A673 (cell line): ENCODE data around the gene TMEM163. TPM values are rescaled to one million over a fixed set of nuclear protein-coding genes. Genes with fewer than 3 reads are reported as not detected.

Experiments used
- BruUV-seq: library from RNA; stranded (reverse); fragments of 400-500 nt; replicated peaks from 2 replicates; lab custom pipeline; 2021; lab: Mats Ljungman, UMichigan
- CTCF ChIA-PET: fragments of 300-600 bp; sonication (Branson Sonifier 250); formaldehyde crosslinking; loops from one replicate; lab custom pipeline; 2022; ENCODE audit warnings: antibody characterized with exemption; lab: Charles Lee
- POLR2A ChIA-PET: fragments of 300-600 bp; sonication (Branson Sonifier 250); formaldehyde crosslinking; loops from one replicate; lab custom pipeline; 2022; ENCODE audit warnings: antibody characterized with exemption; ENCODE audit not compliant: low non-redundant PET; lab: Charles Lee
- DNase-seq: peaks from one replicate; pipeline ENCODE4 v3.0.0-alpha.2; 2015; ENCODE audit warnings: low spot score
- H3K27ac ChIP-seq: fragments of 200-600 bp; sonication (generic); 2 replicates; pipeline ENCODE4 v1.5.1; 2016; ENCODE audit warnings: mixed run types, low read depth, mild to moderate bottlenecking, mixed read lengths, antibody characterized with exemption, low read length; ENCODE audit not compliant: poor library complexity, severe bottlenecking
- H3K27me3 ChIP-seq: fragments of 200-600 bp; sonication (generic); replicated peaks from 2 replicates; pipeline ENCODE4 v1.6.1; 2017; ENCODE audit warnings: mixed run types, low read depth, mild to moderate bottlenecking, mixed read lengths, antibody characterized with exemption, low read length; ENCODE audit not compliant: insufficient read depth, poor library complexity
- H3K36me3 ChIP-seq: fragments of 200-600 bp; sonication (generic); 2 replicates; pipeline ENCODE4 v1.6.1; 2016; ENCODE audit warnings: mixed run types, mild to moderate bottlenecking, mixed read lengths, antibody characterized with exemption, low read length; ENCODE audit not compliant: insufficient read depth, poor library complexity, severe bottlenecking
- H3K4me1 ChIP-seq: fragments of 200-600 bp; sonication (generic); 2 replicates; pipeline ENCODE4 v1.6.1; 2017; ENCODE audit warnings: mixed run types, mild to moderate bottlenecking, mixed read lengths, antibody characterized with exemption, low read length; ENCODE audit not compliant: insufficient read depth, poor library complexity, severe bottlenecking
- H3K4me3 ChIP-seq: fragments of 200-600 bp; sonication (generic); 2 replicates; pipeline ENCODE4 v1.5.1; 2016; ENCODE audit warnings: low read depth, mixed run types, mild to moderate bottlenecking, mixed read lengths, low read length; ENCODE audit not compliant: poor library complexity, severe bottlenecking
- H3K9me3 ChIP-seq: fragments of 200-600 bp; sonication (generic); 2 replicates; pipeline ENCODE4 v1.6.1; 2016; ENCODE audit warnings: mixed run types, low read depth, mild to moderate bottlenecking, mixed read lengths, antibody characterized with exemption, low read length; ENCODE audit not compliant: poor library complexity, severe bottlenecking
- EZH2 ChIP-seq: fragments of 200-600 bp; sonication (generic); IDR thresholded peaks from 2 replicates; pipeline ENCODE4 v1.6.1; 2017; ENCODE audit warnings: borderline replicate concordance, low read depth, mild to moderate bottlenecking, mixed read lengths, antibody characterized with exemption, low read length; ENCODE audit not compliant: poor library complexity, severe bottlenecking
- intact Hi-C: fragments of 100-400 bp; cut with micrococcal nuclease; formaldehyde crosslinking; loops from one replicate; pipeline ENCODE4 v1.10.0; 2022; ENCODE audit not compliant: unreplicated experiment
- total RNA-seq: library from RNA; stranded (reverse); gene quantifications from 2 replicates; pipeline ENCODE4 v1.2.3, GENCODE V29; 2021
- TF ChIP-seq, protein P1 (sequence below): fragments of 300-800, 200-600 bp; sonication (generic); conservative IDR thresholded peaks from 2 replicates; pipeline ENCODE4 v1.5.1; 2017; ENCODE audit warnings: low read depth, mild to moderate bottlenecking, antibody characterized with exemption, low read length, moderate library complexity, mixed read lengths

The TMEM163 gene
- total RNA-seq, 1 experiment from 2014 or later, result not detected

DNA sequence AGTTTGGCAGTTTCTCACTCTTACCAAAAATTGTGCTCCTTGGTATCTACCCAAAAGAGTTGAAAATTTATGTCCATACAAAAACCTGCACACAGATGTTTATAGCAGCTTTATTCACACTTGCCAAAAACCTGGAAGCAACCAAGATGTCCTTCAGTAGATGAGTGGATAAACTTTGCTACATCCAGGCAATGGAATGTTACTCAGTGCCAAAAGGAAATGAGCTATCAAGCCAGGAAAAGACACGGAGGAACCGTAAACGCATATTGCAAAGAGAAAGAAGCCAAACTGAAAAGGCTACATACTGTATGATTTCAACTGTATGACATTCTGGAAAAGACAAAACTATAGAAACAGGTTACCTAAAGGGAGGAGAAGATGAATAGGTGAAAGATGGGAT, 36.1 kb downstream of the TMEM163 start:
- TF ChIP-seq EZH2, result no peak
- TF ChIP-seq, protein P1, sequence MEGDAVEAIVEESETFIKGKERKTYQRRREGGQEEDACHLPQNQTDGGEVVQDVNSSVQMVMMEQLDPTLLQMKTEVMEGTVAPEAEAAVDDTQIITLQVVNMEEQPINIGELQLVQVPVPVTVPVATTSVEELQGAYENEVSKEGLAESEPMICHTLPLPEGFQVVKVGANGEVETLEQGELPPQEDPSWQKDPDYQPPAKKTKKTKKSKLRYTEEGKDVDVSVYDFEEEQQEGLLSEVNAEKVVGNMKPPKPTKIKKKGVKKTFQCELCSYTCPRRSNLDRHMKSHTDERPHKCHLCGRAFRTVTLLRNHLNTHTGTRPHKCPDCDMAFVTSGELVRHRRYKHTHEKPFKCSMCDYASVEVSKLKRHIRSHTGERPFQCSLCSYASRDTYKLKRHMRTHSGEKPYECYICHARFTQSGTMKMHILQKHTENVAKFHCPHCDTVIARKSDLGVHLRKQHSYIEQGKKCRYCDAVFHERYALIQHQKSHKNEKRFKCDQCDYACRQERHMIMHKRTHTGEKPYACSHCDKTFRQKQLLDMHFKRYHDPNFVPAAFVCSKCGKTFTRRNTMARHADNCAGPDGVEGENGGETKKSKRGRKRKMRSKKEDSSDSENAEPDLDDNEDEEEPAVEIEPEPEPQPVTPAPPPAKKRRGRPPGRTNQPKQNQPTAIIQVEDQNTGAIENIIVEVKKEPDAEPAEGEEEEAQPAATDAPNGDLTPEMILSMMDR, result no peak
- intact Hi-C loops, result no loop called here
- ChIA-PET CTCF (no interaction called here), POLR2A (no interaction called here)
- no peak overlapping the region for H3K27ac ChIP-seq
- no peaks in the 10 kb centered on the region for H3K27me3 ChIP-seq
- no peaks in the 10 kb centered on the region for H3K36me3 ChIP-seq
- no peak for DNase-seq
- no peaks in the 10 kb centered on the region for H3K4me1 ChIP-seq
- no peak overlapping the region for H3K4me3 ChIP-seq
- no peaks in the 10 kb centered on the region for H3K9me3 ChIP-seq
- BruUV-seq, result no TSS peak

DNA sequence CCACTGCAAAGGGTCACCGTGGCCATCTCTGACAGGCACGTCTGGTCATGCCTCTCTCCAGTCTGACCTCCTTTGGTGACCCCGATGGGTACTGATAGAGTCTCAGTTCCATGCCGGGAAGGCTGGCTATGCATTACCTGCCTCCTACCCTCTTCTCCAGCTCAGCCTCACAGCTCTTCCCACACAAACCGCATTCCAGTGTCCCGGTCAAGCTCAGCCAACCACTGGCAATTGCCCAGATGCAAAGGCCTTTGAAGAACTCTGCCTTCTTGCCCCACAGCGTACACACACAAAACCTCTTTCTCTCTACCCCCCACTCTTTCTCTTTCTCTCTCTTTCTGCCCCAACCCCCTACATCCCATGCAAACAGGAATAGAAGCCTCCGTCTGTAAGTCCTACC, 37.6 kb downstream of the TMEM163 start:
- DNase-seq, result no peak
- Histone ChIP-seq H3K4me3 (no peak overlapping the region), H3K36me3 (no peaks in the 10 kb centered on the region), H3K4me1 (no peaks in the 10 kb centered on the region), H3K27me3 (no peaks in the 10 kb centered on the region), H3K9me3 (no peaks in the 10 kb centered on the region), H3K27ac (no peak overlapping the region)
- ChIA-PET CTCF (no interaction called here), POLR2A (no interaction called here)
- no TSS peak for BruUV-seq
- TF ChIP-seq, protein P1, result no peak
- no peak for TF ChIP-seq EZH2
- intact Hi-C loops, result no loop called here

DNA sequence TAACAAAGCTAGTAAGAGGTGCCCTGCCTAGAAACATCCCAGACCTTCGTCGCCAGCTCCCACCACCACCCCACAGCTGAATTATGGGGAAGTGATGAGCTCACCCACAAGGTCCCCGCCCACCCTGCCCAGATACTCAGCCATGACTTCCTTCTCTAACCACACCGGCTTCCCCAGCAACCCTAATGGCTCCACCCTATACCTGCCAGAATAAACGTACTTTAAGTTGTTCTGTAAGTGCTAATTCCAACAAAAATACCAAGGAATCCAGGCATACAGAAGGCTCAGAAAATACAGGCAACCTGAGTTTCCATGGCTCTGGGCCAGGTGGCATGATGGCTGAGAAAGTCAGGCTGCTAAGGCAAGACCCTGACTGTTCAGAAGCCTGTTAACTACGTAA, 39.1 kb downstream of the TMEM163 start:
- H3K27me3 ChIP-seq, result no peaks in the 10 kb centered on the region
- POLR2A ChIA-PET, result no interaction called here
- BruUV-seq, result no TSS peak
- TF ChIP-seq, protein P1, result no peak
- no peak for TF ChIP-seq EZH2
- H3K27ac ChIP-seq, result no peak overlapping the region
- H3K4me1 ChIP-seq, result no peaks in the 10 kb centered on the region
- CTCF ChIA-PET, result no interaction called here
- DNase-seq, result no peak
- H3K36me3 ChIP-seq, result no peaks in the 10 kb centered on the region
- intact Hi-C loops, result no loop called here
- H3K9me3 ChIP-seq, result no peaks in the 10 kb centered on the region
- H3K4me3 ChIP-seq, result no peak overlapping the region
